AG08396 (cell line): ENCODE measurements around the gene STAT3.
"Not testable (repeated sequence)": the region's sequence is repeated elsewhere in the genome, so short reads cannot be mapped to it uniquely, and the experiment has no call there.

ENCODE experiments used
- DNase-seq: peaks from one replicate; pipeline ENCODE4 v3.0.0; 2012; ENCODE audit warnings: low spot score, mixed read lengths

Gene STAT3

DNA sequence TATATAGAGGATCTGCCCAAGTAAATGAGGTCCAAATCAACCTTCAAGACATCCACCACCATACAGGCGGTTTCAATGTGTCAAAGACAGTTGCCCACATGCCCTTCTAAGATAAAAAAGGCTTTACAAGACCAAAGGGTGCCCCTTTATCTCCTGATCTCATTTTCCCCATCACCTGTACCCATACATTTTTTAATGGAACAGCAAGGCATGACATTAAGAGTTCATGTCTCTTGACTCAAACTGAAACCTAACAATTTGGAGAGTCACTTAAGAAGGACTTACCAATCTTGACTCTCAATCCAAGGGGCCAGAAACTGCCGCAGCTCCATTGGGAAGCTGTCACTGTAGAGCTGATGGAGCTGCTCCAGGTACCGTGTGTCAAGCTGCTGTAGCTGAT is 40.1 kb downstream of the STAT3 start:
- no peak for DNase-seq

DNA sequence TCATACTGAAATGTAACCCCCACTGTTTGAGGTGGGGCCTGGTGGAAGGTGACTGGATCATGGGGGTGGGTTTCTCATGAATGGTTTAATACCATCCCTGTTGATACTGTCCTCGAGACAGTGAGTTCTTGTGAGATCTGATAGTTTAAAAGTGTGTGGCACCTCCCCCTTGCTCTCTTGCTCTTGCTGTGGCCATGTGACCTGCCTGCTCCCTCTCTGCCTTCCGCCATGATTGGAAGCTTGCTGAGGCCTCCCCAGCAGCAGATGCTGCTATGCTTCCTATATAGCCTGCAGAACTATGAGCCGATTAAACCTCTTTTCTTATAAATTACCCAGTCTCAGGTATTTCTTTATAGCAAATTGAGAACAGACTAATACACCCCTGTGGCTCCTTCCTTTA is 40.6 kb downstream of the STAT3 start:
- DNase-seq, result no peak

DNA sequence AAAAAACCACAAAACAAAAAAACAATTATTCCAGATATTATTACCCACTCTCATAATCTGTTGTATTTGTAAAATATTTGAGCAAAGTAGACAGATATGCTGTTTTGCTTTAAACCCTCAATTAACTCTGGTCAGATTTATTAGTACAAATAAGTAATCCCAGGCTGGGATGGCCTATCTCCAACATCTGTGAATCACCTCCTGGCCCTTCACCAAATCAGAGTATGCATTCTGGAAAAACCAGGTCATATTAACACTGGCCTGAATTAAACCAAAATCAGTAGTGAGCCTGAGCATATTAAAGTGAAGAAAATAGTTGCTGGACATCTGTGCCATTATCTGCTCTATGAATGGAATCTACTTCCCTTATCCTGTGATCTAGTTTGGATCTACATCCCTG is 41.0 kb downstream of the STAT3 start:
- peak; percentile 58 for DNase-seq

DNA sequence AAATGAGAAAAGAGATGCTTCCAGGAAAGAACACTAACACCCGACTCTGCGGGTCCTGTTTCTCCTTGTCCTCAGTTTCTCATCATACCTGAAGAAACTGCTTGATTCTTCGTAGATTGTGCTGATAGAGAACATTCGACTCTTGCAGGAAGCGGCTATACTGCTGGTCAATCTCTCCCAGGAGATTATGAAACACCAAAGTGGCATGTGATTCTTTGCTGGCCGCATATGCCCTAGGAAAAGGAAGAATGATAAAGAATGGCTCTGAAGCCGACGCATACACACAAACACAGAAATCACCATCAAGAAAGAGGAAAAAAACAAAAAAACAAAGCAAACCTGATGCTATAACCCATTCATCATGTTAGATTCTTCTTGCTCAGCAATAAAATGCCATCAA is 41.8 kb downstream of the STAT3 start:
- no peak for DNase-seq

DNA sequence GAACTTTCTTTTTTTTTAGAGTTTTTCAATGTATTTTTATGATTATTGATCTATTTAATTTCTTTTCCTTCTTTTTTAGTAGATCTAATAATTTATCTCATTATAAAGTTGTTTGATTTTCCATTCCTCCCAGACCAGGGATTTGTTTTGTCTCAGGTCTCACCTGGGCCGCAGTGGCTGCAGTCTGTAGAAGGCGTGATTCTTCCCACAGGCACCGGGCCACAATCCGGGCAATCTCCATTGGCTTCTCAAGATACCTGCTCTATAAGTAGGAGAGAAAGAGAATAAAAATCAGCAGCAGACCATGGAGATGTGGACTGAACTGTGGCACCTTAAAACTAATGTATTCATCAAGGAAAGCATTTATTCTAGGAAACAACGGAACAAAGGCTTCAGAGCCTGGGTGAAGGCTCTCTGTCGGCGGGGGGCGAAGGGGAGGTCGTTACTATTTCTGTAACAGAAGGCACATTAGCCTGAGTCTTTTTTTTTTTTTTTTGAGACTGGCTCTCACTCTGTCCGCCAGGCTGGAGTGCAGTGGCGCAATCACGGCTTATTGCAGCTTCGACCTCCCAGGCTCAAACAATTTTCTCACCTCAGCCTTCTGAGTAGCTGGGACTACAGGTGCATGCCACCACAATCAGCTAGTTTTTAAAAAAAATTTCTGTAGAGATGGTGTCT is 42.7 kb downstream of the STAT3 start:
- DNase-seq, result no peak

DNA sequence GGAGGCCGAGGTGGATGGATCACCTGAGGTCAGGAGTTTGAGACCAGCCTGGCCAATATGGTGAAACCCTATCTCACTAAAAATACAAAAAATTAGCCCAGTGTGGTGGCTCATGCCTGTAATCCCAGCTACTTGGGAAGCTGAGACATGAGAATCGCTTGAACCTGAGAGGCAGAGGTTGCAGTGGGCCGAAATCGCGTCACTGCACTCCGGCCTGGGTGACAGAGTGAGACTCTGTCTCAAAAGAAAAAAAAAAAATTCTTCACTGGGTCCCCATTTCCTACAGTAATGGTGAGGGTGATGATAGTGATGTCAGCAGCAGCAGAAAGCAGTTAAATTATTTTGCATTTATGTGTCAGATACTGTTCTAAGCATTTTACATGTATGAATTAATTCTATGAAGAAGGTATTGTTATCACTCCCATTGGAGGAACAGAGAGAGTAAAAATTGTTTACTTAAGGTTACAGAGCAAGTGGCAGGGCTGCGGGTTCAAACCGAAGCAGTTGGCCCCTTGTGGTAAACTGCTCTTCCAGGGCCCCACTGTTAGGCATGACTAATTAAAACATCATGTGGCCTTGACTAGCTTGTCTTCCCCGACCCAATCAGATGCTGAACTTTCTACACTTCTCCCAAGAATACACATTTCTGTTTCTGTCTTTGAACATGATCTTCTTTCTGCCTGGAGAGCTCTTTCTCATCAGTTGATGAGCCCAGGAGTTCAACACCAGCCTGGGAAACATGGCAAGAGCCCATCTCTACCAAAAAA is 45.8 kb downstream of the STAT3 start:
- DNase-seq, result no peak

DNA sequence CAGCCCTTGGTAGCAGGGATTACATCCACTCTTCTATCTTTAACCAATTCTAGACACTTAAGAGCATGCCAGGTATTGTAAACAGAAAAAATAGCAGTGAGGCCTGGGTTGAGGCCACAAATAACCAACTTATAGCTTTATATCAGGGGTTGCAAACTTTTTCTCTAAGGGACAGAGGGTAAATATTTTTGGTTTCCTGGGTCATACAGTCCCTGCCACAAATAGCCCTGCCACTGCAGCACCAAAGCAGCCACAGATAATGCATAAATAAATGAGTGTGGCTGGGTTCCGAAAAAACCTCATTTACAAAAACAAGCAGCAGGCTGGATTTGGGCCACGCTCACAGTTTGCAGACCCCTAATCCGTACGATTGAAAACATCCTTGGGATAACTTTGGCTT is 46.7 kb downstream of the STAT3 start:
- DNase-seq, result no peak

DNA sequence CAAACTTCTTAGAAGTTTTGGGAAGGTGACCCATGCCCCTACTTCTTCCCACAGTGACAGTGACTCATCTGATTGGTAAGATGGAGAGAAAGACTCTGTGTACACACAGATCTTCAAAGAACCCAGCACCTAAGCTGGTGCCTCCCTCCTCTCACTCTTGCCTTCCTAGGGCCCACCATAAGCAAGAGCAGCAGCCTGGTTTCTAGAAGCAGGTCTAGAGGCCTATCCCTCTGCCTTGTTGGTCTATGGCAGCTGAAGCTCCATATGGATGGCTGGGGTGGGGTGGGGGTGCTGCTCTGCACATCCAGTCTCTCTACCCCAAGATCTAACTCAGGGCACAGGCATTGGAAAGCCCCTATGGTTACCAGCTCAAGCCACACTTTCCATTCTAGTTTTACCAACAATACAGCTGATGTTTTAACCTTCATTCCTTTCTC is 47.5 kb downstream of the STAT3 start:
- DNase-seq, result no peak

DNA sequence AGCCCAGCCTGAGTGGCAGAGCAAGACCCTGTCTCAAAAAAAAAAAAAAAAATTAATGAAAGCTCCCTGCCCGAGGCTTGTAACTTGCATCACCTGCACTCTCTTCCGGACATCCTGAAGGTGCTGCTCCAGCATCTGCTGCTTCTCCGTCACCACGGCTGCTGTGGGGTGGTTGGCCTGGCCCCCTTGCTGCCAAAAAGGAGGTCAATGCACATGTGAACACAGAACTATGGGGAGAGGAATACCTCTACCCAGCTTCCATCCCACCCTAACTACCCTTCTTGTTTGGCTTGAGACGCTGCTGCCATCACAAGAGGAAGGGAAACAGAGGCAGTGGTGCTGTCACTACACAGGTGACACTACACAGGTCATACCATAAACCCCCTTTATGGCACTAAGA is 49.0 kb downstream of the STAT3 start:
- no peak for DNase-seq

DNA sequence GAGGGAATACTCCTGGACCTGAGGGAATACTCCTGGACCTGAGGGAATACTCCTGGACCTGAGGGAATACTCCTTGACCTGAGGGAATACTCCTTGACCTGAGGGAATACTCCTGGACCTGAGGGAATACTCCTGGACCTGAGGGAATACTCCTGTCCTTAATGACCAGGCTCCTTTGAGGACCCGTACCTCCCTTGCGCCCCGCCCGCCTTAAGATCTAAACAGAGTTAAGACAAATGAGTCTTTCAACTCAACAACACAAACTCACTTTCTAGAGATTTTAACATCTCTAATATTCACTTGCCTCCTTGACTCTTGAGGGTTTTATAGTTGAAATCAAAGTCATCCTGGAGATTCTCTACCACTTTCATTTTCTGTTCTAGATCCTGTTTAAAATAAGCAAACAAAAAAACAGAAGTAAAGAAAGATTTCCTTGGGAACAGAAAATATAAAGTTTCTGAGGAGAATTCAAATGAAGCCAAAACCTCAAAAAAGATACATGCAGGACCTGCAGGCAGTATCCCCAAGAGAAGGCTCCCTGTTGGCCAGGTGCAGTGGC is 49.7 kb downstream of the STAT3 start:
- no peak for DNase-seq

DNA sequence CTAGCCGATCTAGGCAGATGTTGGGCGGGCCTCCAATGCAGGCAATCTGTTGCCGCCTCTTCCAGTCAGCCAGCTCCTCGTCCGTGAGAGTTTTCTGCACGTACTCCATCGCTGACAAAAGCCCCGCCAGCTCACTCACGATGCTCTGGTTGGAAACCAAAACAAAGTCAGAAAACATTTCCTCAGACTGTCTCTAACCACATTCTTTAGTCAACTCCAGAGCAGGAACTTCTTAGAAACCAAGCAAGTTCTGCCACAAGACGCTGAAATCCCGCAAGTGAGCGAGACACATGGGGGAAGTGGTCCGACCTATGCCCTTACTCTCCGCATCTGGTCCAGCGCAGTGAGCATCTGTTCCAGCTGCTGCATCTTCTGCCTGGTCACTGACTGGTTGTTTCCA is 50.8 kb downstream of the STAT3 start:
- peak; percentile 75 for DNase-seq

DNA sequence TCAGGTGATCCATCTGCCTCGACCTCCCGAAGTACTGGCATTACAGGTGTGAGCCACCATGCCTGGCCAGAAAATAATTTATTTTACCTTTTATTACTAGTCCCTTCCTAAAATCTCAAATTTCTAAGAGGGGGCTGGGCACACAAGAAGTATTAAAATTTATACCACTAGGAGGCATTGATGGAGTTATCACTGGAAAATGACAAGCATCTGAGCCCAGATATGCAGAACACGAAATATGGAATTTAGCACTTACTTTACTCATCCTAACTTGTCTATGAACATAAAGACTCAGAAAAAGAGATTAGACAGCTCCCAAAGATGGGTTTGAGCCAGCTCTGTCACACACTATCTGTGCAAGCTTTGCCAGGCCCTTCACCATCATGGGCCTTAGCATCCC is 53.6 kb downstream of the STAT3 start:
- DNase-seq, result no peak

DNA sequence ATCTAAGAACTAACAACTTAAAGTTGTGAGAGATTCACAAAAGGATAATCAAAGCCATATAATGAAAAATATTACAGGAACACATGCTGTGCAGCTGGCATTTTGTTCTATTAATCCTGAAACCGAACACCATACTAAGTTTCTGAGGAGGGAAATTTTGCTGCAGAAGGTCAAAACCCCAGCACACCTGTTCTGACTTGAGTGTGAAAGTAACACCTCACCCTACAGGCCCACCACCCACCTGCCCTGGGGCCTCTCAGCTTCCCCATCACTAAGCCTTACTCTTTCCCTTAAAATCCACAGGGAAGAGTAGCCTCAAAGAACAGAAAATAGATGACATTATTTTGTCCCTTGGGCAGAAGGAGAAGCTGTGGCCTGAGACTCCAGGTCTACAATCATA is 55.2 kb downstream of the STAT3 start:
- DNase-seq, result no peak

DNA sequence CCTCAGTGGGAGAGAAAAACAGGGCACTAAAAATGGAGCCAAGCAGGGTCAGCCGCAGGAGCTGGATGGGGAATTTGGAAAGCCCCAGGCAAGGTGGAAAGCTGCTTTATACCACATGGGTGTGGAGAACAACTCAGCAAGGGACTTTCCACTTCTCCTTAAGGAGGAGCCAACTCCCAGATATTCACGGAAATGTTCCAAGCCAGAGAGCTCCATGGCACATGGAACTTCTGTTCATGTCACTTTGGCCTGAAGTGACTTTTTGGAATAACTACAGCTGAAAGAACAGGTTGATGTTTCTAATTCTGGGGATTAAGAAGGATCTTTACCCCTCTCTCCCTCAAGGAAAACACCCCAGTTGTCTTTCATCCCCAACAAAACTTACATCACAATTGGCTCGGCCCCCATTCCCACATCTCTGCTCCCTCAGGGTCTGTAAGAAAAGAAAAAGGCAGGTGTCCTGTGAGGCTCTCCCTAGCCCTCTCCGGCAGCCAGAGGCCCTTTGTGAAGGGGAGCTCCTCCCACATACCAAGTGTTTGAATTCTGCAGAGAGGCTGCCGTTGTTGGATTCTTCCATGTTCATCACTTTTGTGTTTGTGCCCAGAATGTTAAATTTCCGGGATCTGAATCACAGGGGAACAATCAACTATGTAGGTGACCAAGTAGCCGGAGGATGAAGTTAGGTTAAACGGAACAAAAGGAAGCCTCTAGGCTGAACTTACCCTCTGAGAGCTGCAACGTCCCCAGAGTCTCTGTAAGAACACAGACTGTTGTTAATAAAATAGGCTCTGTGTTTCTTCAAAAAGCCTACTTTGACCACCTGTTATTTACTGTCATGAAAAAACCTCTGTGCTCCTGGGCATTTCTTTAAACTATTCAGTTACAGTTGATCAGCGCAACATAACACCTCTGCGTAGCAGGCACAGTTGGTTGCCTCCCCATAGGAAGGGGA is 58.9 kb downstream of the STAT3 start:
- peak; percentile 52 for DNase-seq

DNA sequence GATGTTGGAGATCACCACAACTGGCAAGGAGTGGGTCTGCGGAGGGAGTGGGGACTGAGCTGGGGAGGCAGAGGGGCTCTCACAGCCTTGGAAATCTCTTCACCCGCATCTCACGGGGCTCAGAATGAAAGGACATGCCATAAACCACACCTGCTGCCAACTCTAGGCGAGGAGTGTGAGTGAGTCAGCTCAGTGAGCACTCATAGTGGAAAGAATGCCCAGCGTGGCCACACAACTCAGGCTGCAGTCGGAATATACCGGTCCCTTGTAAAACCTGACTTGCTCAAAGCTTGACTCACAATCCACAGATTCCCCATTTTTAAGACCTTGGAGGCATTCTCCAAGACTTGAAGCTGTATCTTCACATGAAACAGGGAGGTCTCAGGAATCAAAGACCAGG is 63.2 kb downstream of the STAT3 start:
- DNase-seq, result peak; percentile 84

DNA sequence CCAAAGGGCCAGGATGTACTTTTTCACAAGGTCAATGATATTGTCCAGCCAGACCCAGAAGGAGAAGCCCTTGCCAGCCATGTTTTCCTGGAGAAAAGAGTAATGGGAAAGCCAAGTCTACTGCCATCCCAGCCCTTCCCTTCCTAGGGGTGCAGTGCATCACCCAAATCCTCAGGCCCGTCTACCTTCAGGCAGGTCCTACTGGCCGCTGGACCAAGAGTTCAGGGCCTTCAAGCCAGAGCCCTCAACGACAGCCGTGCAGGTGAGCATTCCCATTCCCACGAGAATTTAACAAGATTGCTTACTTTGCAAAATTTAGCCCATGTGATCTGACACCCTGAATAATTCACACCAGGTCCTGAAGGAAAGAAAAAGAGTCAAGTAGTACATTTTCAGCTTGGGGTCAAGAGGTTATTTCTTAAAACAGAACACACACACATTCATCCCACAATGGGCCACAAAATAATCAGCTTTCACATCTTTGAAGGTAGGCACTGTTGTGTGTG is 64.9 kb downstream of the STAT3 start:
- DNase-seq, result no peak

DNA sequence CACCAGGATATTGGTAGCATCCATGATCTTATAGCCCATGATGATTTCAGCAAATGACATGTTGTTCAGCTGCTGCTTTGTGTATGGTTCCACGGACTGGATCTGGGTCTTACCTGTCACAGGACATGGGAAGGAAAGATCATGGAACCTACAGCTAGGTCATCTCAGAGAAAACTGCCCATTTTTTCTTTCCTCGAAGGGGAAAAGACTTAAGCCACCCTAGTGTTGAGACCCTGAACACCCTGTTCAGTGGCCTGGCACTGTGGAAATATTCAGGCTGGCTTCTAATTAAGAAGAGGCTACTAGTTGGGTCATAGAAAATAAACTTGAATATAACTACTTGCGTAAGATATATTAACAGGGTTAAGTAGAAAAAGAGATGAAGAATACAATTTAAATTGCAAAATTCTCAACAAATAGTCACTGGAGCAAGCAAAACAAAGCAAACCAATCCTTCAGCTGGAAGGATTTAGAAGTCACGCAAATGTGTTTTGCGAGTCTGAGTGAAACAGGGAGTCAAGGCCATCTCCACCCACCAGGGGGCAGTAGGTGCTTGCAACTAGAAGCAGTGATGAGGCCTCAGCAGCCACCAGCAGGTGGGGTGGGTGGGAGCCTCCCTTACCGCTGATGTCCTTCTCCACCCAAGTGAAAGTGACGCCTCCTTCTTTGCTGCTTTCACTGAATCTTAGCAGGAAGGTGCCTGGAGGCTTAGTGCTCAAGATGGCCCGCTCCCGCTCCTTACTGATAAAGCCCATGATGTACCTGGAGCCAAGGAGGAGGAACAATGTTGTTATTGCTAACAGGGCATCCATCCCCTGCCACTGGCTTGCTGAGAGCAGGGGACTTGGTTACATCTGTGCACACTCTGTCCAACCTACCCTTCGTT is 65.6 kb downstream of the STAT3 start:
- peak; percentile 87 for DNase-seq

DNA sequence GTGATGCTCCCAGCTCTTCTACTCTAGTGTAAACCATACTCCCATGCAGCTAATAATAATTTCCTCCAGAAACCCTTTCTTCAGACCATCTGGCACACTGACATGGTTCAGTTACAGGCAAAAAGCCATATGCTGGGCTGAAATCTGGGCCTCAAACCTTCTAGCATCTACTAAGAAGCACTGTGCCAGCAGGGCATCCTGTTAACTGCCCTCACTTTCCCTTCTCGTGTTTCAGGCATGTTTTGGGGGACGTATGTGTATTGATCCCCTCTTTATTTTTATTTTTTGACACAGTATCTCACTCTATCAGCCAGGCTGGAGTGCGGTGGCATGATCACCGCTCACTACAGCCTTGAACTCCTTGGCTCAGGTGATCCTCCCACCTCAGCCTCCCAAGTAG is 66.7 kb downstream of the STAT3 start:
- DNase-seq, result no peak

DNA sequence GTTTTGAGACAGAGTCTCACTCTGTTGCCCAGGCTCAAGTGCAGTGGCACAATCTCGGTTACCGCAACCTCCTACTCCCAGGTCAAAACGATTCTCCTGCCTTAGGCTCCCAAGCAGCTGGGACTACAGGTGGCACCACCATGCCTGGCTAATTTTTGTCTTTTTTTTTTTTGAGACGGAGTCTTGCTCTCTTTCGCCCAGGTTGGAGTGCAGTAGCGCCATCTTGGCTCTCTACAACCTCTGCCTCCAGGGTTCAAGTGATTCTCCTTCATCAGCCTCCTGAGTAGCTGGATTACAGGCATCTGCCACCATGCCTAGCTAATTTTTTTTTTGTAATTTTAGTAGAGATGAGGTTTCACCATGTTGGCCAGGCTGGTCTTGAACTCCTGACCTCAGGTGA is 70.3 kb downstream of the STAT3 start:
- DNase-seq, result not testable (repeated sequence)

DNA sequence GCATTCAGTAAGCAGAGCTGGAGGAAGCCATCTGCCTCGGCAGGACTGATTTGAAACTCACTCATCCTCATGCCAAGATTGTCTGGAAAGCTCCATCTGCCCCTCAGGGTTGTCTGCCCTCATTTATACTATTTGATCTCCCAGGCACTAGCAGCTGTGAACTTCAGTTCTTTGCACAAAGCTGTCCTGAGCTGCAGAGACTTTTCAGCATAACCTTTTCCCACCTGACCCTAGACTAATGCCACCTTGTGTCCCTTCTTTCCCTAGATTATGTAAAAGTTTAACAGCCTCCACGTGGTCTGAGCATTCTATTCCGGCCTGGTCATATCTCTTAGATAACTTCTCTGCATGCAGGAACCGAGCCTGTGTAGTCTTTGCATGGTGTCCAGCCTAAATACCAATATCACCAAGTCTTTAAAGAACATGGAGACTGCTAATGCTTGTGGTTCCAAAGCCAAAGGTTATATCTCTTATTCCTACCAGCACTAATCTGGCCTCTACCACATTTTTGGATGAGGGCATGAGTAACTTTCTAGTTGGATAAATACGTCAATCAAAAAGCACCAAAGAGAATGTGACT is 70.9 kb downstream of the STAT3 start:
- no peak for DNase-seq

DNA sequence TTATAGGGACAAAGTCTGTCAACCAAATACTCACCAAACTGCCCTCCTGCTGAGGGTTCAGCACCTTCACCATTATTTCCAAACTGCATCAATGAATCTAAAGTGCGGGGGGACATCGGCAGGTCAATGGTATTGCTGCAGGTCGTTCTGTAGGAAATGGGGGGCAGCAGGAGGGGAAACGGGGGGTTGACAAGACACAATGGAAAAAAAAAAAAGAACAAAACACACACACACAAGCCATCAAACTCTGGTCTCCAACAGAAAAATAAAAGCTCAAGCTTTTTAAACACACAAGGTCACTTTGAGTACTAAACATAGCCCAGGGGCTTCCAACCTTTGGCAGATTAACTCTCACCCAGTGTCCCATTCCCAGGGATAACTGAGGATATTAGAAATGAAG is 71.5 kb downstream of the STAT3 start:
- no peak for DNase-seq
